ENCODE results near the gene GLRA2. TPM values are rescaled to one million over a fixed set of nuclear protein-coding genes. Genes with fewer than 3 reads are reported as not detected.

The GLRA2 gene
- total and polyA plus RNA-seq, 9 donors = 0.07 to 0.25 (median 0.11) TPM

DNA sequence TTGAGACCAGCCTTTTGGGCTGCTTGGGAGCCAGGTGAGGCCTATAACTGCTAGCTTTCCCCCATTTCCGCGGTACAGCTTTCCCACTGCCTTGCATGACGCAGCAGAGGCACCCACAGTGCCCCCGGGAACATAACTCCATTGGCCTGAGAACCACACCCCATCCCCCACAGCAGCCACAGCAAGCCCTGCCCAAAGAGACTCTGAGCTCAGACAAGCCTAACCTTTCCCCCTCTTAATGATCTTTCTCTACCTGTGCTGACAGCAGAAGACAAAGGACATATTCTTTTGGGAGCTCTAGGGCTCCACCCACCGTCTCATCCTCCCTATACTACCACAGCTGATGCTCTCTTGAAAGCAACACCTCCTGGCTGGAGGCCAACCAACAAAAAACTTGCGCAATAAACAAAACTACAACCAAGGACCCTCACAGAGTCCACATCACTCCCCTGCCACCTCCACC is 228.7 kb downstream of the GLRA2 start:
- no peak overlapping the region for H3K4me3 ChIP-seq (ENCODE audit: low read length)
- no peak overlapping the region for H3K27ac ChIP-seq (ENCODE audit: low read length)
- H3K36me3 ChIP-seq (ENCODE audit: control insufficient read depth, insufficient read depth, low read length) = no peaks in the 10 kb centered on the region
- 72% methylated on average over 6 of the region's 6 CpGs for WGBS (ENCODE audit: insufficient coverage)
- no peaks in the 10 kb centered on the region for H3K4me1 ChIP-seq (ENCODE audit: control insufficient read depth, insufficient read depth, low read length)
- H3K9me3 ChIP-seq (replicated peaks; ENCODE audit: control insufficient read depth, low read depth, low read length) = peaks cover 2% of the 10 kb centered on the region
- DNase-seq = no peak
- H3K27me3 ChIP-seq (ENCODE audit: control insufficient read depth, insufficient read depth, low read length) = peaks cover 5% of the 10 kb centered on the region

DNA sequence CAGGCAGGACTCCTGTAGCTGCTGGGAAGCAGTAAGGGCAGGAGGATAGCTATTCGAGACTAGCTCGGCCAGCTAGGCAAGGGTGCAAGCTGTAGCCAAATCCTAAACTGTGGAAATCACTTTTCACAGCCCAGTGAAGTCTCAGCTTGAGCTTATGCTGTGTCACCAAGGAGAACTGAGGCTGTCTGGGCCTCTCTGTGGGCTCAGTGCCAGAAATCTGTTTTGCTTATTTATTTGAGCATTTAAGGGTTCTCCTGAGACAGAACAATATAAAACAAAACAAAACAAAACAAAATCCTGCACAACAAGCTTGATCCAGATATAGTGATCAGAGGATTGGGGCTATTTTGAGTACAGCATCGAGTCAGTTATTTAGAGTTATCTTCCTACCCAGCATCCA is 246.1 kb downstream of the GLRA2 start:
- H3K4me3 ChIP-seq (ENCODE audit: low read length) = no peak overlapping the region
- 56% methylated on average over 2 of the region's 3 CpGs for WGBS (ENCODE audit: insufficient coverage)
- no peaks in the 10 kb centered on the region for H3K9me3 ChIP-seq (replicated peaks; ENCODE audit: control insufficient read depth, low read depth, low read length)
- no peaks in the 10 kb centered on the region for H3K36me3 ChIP-seq (ENCODE audit: control insufficient read depth, insufficient read depth, low read length)
- peak; percentile 86 for DNase-seq
- peaks cover 7% of the 10 kb centered on the region for H3K27me3 ChIP-seq (ENCODE audit: control insufficient read depth, insufficient read depth, low read length)
- no peak overlapping the region for H3K27ac ChIP-seq (ENCODE audit: low read length)
- peaks cover 3% of the 10 kb centered on the region for H3K4me1 ChIP-seq (ENCODE audit: control insufficient read depth, insufficient read depth, low read length)

DNA sequence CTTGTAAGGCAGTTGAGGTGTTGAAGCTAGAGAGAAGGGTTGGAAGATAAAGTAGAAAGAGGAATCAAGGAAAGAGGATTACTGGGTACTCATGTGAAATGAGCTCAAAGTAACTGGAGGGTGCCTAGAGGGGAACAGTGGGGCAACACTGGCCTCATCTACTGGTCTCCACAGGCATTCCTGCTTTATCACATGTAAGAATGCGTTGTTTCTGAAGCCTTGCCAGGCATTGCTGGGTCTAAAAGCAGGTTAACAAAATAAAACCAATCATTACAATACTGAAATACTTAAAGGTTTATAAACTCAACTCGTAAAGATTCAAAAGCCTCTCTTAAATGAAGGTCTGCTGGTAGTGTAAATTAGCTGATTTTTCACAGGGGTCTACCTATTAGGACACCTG is 247.6 kb downstream of the GLRA2 start:
- Histone ChIP-seq H3K4me3 (ENCODE audit: low read length) (no peak overlapping the region), H3K9me3 (replicated peaks; ENCODE audit: control insufficient read depth, low read depth, low read length) (no peaks in the 10 kb centered on the region), H3K27me3 (ENCODE audit: control insufficient read depth, insufficient read depth, low read length) (peaks cover 7% of the 10 kb centered on the region), H3K27ac (ENCODE audit: low read length) (no peak overlapping the region), H3K36me3 (ENCODE audit: control insufficient read depth, insufficient read depth, low read length) (no peaks in the 10 kb centered on the region), H3K4me1 (ENCODE audit: control insufficient read depth, insufficient read depth, low read length) (peaks cover 3% of the 10 kb centered on the region)
- DNase-seq = no peak
- WGBS (ENCODE audit: insufficient coverage) = no CpG with 5 or more reads among the region's 2 CpGs

DNA sequence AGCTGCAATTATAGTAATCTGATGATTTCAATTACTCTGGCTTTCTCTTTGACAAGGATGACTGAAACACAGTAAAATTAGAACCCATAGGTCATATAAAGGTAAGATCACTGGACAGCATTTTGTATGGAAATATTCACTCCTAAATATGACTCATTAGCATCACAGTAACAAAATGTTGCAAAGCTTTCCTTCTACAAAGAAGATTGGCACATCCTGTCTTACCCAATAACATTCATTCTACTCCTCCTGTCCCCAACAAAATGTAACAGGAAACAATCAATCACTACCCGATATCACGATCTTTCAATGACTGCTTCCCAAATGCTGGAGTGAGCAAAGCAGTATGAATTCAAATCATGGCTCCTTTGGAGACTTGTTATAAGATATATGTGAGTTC is 248.2 kb downstream of the GLRA2 start:
- no peak for DNase-seq

DNA sequence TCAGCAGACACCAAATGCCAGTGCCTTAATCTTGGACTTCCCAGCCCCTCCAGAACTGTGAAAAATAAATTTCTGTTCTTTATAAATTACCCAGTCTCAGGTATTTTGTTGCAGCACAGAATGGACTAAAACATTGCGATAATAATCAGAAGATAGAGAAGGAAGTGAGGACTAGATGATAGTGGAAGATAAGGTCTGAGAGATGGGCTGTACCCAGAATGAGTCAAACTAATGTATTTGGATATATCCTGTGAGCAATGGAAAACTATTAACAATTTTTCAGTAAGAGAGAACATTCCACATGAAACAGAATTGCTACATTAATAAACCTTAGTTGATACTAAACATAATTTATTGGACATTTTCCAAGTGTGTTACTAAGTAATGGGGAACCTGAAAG is 250.2 kb downstream of the GLRA2 start:
- H3K9me3 ChIP-seq (replicated peaks; ENCODE audit: control insufficient read depth, low read depth, low read length) = no peaks in the 10 kb centered on the region
- H3K4me3 ChIP-seq (ENCODE audit: low read length) = no peak overlapping the region
- H3K36me3 ChIP-seq (ENCODE audit: control insufficient read depth, insufficient read depth, low read length) = no peaks in the 10 kb centered on the region
- no peak overlapping the region for H3K27ac ChIP-seq (ENCODE audit: low read length)
- DNase-seq = no peak
- 100% methylated on average over 1 of the region's 1 CpG for WGBS (ENCODE audit: insufficient coverage)
- peaks cover 3% of the 10 kb centered on the region for H3K4me1 ChIP-seq (ENCODE audit: control insufficient read depth, insufficient read depth, low read length)
- peaks cover 16% of the 10 kb centered on the region for H3K27me3 ChIP-seq (ENCODE audit: control insufficient read depth, insufficient read depth, low read length)

More for the DNA sequence above, 248.2 kb downstream of the GLRA2 start:
- Histone ChIP-seq H3K27me3 (ENCODE audit: control insufficient read depth, insufficient read depth, low read length) (peaks cover 8% of the 10 kb centered on the region), H3K27ac (ENCODE audit: low read length) (no peak overlapping the region), H3K4me1 (ENCODE audit: control insufficient read depth, insufficient read depth, low read length) (peaks cover 3% of the 10 kb centered on the region), H3K36me3 (ENCODE audit: control insufficient read depth, insufficient read depth, low read length) (no peaks in the 10 kb centered on the region), H3K9me3 (replicated peaks; ENCODE audit: control insufficient read depth, low read depth, low read length) (no peaks in the 10 kb centered on the region), H3K4me3 (ENCODE audit: low read length) (no peak overlapping the region)
- WGBS (ENCODE audit: insufficient coverage) = no CpG with 5 or more reads among the region's 2 CpGs
